GM18502 (cell line): Measurements from ENCODE around the gene DCP1B.

ENCODE experiments used
- ATAC-seq: cut with Tn5 transposase; IDR thresholded peaks from one replicate; pipeline ENCODE4 v1.9.1; 2021; ENCODE audit warnings: mild to moderate bottlenecking; ENCODE audit not compliant: unreplicated experiment, poor library complexity

The DCP1B gene

GRCh38 chr12:1911598-1912575, 92.4 kb downstream of the DCP1B start:
- ATAC-seq, result no peak

GRCh38 chr12:1910468-1910867, 93.8 kb downstream of the DCP1B start:
- ATAC-seq, result no peak

- ATAC-seq, result no peak
Observed at GRCh38 chr12:1908758-1909157, 95.5 kb downstream of the DCP1B start.

GRCh38 chr12:1907652-1908611, 96.3 kb downstream of the DCP1B start:
- ATAC-seq, result no peak

GRCh38 chr12:1906579-1906978, 97.7 kb downstream of the DCP1B start:
- ATAC-seq, result no peak

GRCh38 chr12:1904875-1905274, 99.4 kb downstream of the DCP1B start:
- ATAC-seq, result no peak

- no peak for ATAC-seq
Observed at GRCh38 chr12:1896964-1897363, 107.3 kb downstream of the DCP1B start.
